Mesodermal cell (in vitro differentiated cells): ENCODE data around the gene VSTM5. TPM values are rescaled to one million over a fixed set of nuclear protein-coding genes. Genes with fewer than 3 reads are reported as not detected.
"Not testable (repeated sequence)": the region's sequence is repeated elsewhere in the genome, so short reads cannot be mapped to it uniquely, and the experiment has no call there.

Experiments
- H3K27ac ChIP-seq: 2 replicates; pipeline ENCODE4 v1.7.0; 2013; ENCODE audit warnings: mild to moderate bottlenecking, low read depth, low read length, moderate library complexity; ENCODE audit not compliant: severe bottlenecking
- H3K36me3 ChIP-seq: 2 replicates; pipeline ENCODE4 v1.7.1; 2013; ENCODE audit warnings: mild to moderate bottlenecking, low read length, moderate library complexity; ENCODE audit not compliant: control insufficient read depth, insufficient read depth
- H3K4me1 ChIP-seq: one replicate; pipeline ENCODE4 v1.7.1; 2013; ENCODE audit warnings: mild to moderate bottlenecking, low read length; ENCODE audit not compliant: insufficient read depth, control insufficient read depth, poor library complexity, severe bottlenecking
- H3K4me3 ChIP-seq: 2 replicates; pipeline ENCODE4 v1.7.0; 2013; ENCODE audit warnings: low read length, control low read depth, mild to moderate bottlenecking; ENCODE audit not compliant: insufficient read depth, poor library complexity, severe bottlenecking; ENCODE audit errors: extremely low read depth
- H3K9me3 ChIP-seq: 2 replicates; pipeline ENCODE4 v1.7.1; 2013; ENCODE audit warnings: mild to moderate bottlenecking, low read length, moderate library complexity; ENCODE audit not compliant: control insufficient read depth
- WGBS, 2 experiments: methylation state at CpG; one replicate each; pipeline ENCODE4 v1.1.5; 2013; ENCODE audit warnings: missing lambda C conversion rate in 2 of 2; ENCODE audit not compliant: insufficient coverage in 2 of 2; 5-methylcytosine and 5-hydroxymethylcytosine counted together
- polyA plus RNA-seq, 2 experiments: library from polyadenylated mRNA; stranded (reverse); fragments of 50-300 nt; gene quantifications; one replicate each; pipeline ENCODE4 v1.2.3, GENCODE V29; 2013

VSTM5 gene
- polyA plus RNA-seq (2013, experiment 1 of 2) = 0.33 TPM
- polyA plus RNA-seq (2013, experiment 2 of 2) = 0.20 TPM

- 85 to 86% methylated on average over 1 to 2 of the region's 6 CpGs for WGBS, 2 experiments
- peak within 1 kb of the TSS; percentile 23 for H3K4me3 ChIP-seq
These were observed at the start of gene VSTM5 for GRCh38 chr11:93850594-93851018. TSS of gene VSTM5 (minus strand) at chr11:93850618. CDS start at chr11:93850502, 116 bp downstream.

GRCh38 chr11:93895106-93895862, 44.9 kb upstream of the VSTM5 start:
- no peaks in the 10 kb centered on the region for H3K36me3 ChIP-seq
- 0% methylated on average over 1 of the region's 5 CpGs for WGBS, 2 experiments
- no peak overlapping the region for H3K27ac ChIP-seq
- H3K4me1 ChIP-seq = no peaks in the 10 kb centered on the region
- H3K9me3 ChIP-seq = no peaks in the 10 kb centered on the region
- H3K4me3 ChIP-seq = no peak overlapping the region

More at GRCh38 chr11:93850594-93851018, at the start of gene VSTM5:
- Histone ChIP-seq H3K36me3 (no peaks in the 10 kb centered on the region), H3K4me1 (no peaks in the 10 kb centered on the region), H3K9me3 (no peaks in the 10 kb centered on the region), H3K27ac (no peak within 1 kb of the TSS)

GRCh38 chr11:93890391-93891051, 40.1 kb upstream of the VSTM5 start:
- Histone ChIP-seq H3K27ac (no peak overlapping the region), H3K4me1 (no peaks in the 10 kb centered on the region), H3K9me3 (no peaks in the 10 kb centered on the region), H3K36me3 (no peaks in the 10 kb centered on the region), H3K4me3 (no peak overlapping the region)
- 80 to 86% methylated on average over 2 of the region's 3 CpGs for WGBS, 2 experiments

GRCh38 chr11:93887111-93887510, 36.7 kb upstream of the VSTM5 start:
- 88 to 100% methylated on average over 3 to 5 of the region's 5 CpGs for WGBS, 2 experiments
- H3K36me3 ChIP-seq = no peaks in the 10 kb centered on the region
- H3K27ac ChIP-seq = no peak overlapping the region
- peaks cover 6% of the 10 kb centered on the region for H3K9me3 ChIP-seq
- no peak overlapping the region for H3K4me3 ChIP-seq
- no peaks in the 10 kb centered on the region for H3K4me1 ChIP-seq

- not testable (repeated sequence) for H3K36me3 ChIP-seq, H3K4me1 ChIP-seq, H3K27ac ChIP-seq, H3K9me3 ChIP-seq, H3K4me3 ChIP-seq
These were observed 28.7 kb upstream of the VSTM5 start for GRCh38 chr11:93879114-93879513.

GRCh38 chr11:93875637-93876036, 25.2 kb upstream of the VSTM5 start:
- Histone ChIP-seq H3K36me3 (no peaks in the 10 kb centered on the region), H3K27ac (no peak overlapping the region), H3K4me3 (no peak overlapping the region), H3K4me1 (no peaks in the 10 kb centered on the region), H3K9me3 (no peaks in the 10 kb centered on the region)
- no CpG with 5 or more reads among the region's 3 CpGs for WGBS, 2 experiments

GRCh38 chr11:93871526-93871925, 21.1 kb upstream of the VSTM5 start:
- Histone ChIP-seq H3K4me3 (no peak overlapping the region), H3K36me3 (no peaks in the 10 kb centered on the region), H3K4me1 (no peaks in the 10 kb centered on the region), H3K9me3 (no peaks in the 10 kb centered on the region), H3K27ac (no peak overlapping the region)

GRCh38 chr11:93870616-93871015, 20.2 kb upstream of the VSTM5 start:
- Histone ChIP-seq H3K9me3 (no peaks in the 10 kb centered on the region), H3K27ac (peak overlapping the region; percentile 59), H3K4me1 (no peaks in the 10 kb centered on the region), H3K36me3 (no peaks in the 10 kb centered on the region), H3K4me3 (no peak overlapping the region)
- WGBS, 2 experiments = 100% methylated on average over 1 to 2 of the region's 3 CpGs

GRCh38 chr11:93869830-93870229, 19.4 kb upstream of the VSTM5 start:
- H3K9me3 ChIP-seq = no peaks in the 10 kb centered on the region
- no peak overlapping the region for H3K27ac ChIP-seq
- H3K36me3 ChIP-seq = no peaks in the 10 kb centered on the region
- H3K4me3 ChIP-seq = no peak overlapping the region
- 78 to 96% methylated on average over 4 to 5 of the region's 7 CpGs for WGBS, 2 experiments
- H3K4me1 ChIP-seq = no peaks in the 10 kb centered on the region

- WGBS, 2 experiments = 95 to 97% methylated on average over 2 of the region's 2 CpGs
- H3K27ac ChIP-seq, H3K4me3 ChIP-seq, H3K9me3 ChIP-seq, H3K36me3 ChIP-seq, H3K4me1 ChIP-seq: not testable (repeated sequence)
These were observed 18.0 kb upstream of the VSTM5 start for GRCh38 chr11:93868404-93868803.

GRCh38 chr11:93861808-93862207, 11.4 kb upstream of the VSTM5 start:
- Histone ChIP-seq H3K36me3 (no peaks in the 10 kb centered on the region), H3K4me3 (no peak overlapping the region), H3K9me3 (no peaks in the 10 kb centered on the region), H3K4me1 (no peaks in the 10 kb centered on the region), H3K27ac (no peak overlapping the region)
- 89% methylated on average over 3 of the region's 4 CpGs for WGBS, 2 experiments
